Measurements from ENCODE around the gene SAPCD2. TPM values are rescaled to one million over a fixed set of nuclear protein-coding genes. Genes with fewer than 3 reads are reported as not detected.

SAPCD2 gene
- total RNA-seq, 1 experiment from 2014 or later: 28.5 TPM

DNA sequence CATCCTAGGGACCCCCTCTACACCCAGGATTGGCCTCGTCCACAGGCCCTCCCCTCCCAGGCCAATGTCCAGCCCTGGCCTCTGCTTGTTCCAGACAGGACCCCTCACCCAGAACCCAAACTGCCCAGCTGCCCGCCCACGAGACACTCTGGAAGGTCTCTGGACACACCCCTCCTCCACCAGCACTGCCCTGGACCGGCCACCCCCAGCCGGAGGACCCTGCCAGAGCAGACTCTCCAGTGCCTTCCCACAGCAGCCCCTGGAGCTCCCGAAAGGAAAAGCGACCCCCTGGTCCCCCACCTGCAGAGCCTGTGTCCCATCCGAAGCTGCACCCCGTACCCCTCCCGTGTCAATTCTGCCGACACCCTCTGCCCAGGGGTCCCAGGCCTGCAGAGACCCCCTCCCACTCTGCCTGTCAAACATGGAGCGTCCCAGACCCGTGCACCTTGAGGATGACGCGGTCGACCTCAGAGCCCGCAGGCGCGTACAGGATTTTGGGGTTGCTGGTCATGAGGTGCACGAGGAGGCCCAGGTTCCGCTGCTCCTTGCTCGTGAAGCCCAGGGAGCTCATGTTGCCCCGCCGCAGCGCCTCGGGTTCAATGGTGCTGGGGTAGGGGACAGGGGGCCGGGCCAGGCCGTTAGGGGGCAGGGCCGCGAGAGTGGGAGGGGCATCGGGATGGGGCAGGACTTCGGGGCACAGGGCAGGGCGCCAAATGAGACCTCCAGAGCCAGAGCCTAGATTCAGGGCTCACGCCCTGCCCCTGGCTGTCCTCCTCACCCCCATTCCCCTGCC lies 50.3 kb downstream of the SAPCD2 start:
- DNase-seq (ENCODE audit: low read depth): no peak

DNA sequence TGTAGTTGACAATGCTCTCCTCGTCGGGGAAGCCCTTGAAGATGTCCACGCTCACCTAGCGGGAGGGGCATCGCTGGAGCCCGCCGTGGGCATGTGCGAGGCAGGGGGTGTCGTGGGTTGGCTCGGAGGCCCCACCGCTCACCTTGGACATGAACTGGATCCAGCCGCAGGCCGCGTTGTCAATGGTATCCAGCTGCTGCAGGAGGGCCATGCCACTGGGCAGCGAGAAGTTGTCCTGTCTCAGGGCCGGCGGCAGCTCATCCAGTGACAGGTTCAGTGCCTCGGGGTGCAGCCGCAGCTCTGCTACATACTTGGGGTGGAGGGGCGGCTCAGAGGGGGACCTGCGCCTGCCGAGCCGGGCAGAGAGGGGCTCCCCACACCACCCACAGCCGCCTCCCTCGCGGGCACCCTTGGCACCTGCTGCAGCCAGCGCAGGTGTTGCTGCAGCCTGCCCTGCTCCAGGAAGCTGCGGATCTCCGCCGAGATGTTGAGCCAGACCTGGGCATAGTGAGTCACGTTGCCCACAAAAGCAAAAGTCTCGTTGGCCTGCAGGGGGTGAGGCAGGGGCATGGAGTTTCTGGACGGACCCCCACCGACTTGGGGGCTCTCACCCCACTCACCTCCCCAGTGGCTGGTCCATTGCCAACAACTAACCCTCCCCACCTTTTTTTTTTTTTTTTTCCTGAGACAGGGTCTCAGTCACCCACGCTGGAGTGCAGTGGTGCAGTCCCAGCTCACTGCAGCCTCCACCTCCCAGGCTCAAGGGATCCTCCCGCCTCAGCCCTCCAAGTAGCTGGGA lies 51.4 kb downstream of the SAPCD2 start:
- DNase-seq (ENCODE audit: low read depth): no peak

DNA sequence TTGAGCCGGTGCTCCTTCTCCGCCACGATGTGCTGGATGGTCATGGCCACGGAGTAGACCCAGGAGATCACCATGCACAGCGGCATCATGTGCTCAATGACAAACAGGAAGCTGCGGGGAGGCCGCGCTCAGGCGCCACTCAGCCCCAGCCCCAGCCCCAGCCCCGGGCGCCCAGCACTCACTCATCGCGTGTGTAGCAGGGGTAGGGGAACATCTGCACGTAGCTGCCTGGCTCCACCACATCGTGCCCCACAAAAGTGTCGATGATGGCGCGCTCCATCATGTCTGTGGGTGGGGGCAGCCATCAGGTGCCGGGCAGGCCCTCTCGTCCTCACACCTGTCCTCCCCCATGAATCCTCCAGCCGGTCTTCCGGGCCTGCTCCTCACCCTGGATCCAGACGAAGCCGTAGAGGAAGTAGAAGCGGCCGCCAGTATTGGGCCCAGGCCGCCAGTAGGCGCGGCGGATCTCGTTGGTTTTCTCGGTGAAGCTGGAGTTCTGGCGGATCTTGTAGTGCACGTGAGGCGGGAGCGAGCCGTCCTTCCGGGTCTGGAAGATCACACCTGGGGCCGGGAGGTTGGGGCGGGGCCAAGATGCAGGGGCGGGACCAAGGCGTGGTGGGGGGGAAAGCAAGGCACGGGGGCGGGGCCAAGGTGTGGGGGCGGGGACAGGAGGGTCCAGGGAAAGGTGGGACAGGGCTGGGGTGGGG lies 52.4 kb downstream of the SAPCD2 start:
- no peak for DNase-seq (ENCODE audit: low read depth)

- no peak for DNase-seq (ENCODE audit: low read depth)
Observed at GRCh38 chr9:137017071-137017470, 53.3 kb downstream of the SAPCD2 start.

DNA sequence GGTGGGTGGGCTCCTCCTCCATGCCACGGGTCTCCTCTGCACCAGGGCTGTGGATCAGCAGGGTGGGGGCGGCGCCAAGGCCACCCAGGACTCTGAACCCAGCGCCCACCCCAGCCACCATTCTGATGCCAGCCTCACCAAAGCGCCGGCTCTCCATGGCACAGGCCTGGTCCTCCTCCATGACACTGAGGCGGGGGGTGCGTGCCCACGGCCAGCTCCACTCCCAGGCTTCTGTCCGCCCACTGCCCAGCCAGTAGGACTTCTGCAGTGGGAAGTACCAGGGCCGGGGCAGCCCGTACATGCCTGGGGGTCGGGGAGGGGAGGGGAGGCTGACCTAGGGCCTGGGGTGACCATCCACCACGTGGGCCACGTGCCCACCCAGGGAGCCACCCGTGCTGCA lies 53.9 kb downstream of the SAPCD2 start:
- DNase-seq (ENCODE audit: low read depth): no peak

DNA sequence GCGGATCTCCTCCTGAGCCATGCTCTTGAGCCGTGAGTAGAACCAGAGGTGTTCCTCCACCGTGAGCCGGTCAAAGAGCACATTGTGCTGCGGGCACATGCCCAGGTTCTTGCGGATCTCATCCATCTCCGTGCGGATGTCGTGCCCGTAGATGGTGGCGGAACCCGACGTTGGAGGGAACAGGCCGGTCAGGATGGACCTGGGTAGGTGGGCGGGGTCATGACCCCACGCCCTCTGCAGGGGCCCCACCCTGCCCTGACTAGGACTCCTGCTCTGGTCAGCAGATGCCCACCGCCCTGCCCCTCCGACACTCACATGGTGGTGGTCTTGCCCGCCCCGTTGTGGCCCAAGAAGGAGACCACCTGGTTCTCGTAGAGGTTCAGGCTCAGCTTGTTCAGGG lies 54.4 kb downstream of the SAPCD2 start:
- no peak for DNase-seq (ENCODE audit: low read depth)

DNA sequence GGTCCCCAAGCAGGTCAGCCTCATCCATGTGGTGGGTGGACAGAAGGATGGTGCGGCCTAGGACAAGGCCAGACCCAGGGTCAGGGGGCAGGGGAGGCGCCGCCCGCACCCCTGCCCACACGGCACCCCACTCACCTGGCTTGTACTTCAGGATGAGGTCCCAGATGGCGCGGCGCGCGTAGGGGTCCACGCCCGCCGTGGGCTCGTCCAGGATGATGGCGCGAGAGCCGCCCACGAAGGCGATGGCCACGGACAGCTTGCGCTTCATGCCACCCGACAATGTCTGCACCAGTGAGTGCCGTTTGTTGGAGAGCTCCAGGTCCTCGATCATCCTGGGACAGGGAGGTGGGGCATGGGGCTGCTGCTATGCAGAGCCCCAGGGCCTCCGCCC lies 54.8 kb downstream of the SAPCD2 start:
- DNase-seq (ENCODE audit: low read depth): no peak

DNA sequence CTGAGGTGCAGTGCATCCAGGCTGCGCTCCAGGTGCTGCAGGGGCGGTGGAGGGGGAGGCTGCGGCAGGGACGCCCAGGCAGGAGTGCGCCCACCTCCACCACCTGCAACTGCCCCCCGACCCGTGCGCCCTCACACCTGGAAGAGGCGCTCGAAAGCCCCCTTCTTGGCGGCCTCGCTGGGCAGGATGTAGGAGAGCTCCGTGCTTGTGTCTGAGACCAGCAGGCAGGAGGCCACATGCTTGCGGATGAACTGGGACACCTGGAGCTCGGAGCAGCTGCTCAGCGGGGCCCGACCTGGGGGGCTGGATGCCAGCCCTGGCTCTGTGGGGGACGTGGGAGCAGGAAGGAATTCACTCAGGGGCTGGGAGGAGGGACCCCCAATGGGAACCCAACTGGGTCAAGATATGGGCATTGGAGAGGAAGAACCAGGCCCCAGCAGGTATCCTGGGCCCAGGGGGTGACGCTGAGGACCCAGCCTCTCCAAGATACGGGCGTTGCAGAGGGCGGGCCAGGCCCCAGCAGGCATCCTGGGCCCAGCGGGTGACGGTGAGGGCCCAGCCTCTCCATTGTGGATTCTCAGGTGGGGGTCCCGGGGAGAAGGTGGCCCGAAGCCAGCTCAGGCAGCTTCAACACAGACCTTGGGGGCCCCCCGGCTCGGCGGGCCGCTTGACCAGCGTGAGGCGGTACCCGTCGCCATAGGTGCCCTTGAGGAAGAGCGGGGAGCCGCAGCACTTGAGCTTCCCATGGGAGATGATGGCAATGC lies 55.4 kb downstream of the SAPCD2 start:
- no peak for DNase-seq (ENCODE audit: low read depth)

- DNase-seq (ENCODE audit: low read depth): no peak
Observed at GRCh38 chr9:137014166-137014565, 56.2 kb downstream of the SAPCD2 start.

- DNase-seq (ENCODE audit: low read depth): no peak
Observed at GRCh38 chr9:137013571-137013940, 56.8 kb downstream of the SAPCD2 start.

DNA sequence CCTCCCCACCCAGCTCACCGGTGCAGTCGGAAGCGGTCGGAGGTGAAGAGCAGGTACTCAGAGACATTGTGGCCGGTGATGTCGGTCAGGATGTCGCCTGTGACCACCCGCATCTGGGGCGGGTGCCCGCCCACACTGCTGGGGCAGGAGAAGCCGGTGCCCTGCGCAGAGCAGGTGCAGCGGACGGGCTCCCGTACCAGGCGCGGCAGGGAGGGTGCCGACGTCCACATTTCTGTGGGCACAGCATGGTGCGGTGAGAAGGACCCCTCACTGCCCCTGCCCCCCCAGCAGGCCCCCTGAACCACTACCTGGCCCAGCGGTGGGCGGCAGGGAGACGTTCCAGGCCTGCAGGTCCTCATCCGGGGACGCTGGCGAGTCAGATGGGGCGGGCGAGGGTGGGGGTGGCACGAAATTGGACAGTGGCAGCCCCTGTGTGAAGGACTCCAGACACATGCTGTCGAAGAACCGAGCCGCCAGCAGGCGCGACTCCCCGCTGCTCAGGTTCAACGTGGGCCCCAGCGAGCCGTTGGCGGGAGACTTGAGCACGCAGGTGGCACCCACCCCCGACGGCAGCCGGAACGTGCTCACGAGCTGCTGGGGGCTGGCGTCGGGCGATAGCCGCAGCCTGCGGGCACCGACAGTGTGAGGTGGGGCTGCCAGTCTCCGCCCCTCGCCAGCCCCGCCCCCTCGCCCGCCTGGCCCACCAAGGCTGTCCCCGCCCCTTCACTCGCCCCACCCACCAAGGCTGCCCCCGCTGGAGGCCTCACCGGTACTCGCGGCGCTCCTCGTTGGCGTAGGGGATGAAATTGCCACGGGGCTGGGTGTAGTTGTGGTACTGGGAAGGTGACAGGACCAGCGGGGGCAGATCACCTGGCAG lies 57.4 kb downstream of the SAPCD2 start:
- no peak for DNase-seq (ENCODE audit: low read depth)

Other genes starting within 250 kb of the SAPCD2 start
- 0.15 and 1.1 TPM in 2 replicates for gene AJM1, start 228.1 kb downstream of the SAPCD2 start, total RNA-seq (2014; rRNA removed; shearing (Covaris generic))
- 81.2 and 95.3 TPM in 2 replicates for gene PHPT1, start 221.1 kb downstream of the SAPCD2 start, total RNA-seq (2014; rRNA removed; shearing (Covaris generic))
- gene MAMDC4, start 218.2 kb downstream of the SAPCD2 start, total RNA-seq (2014; rRNA removed; shearing (Covaris generic)): 0.44 TPM in 1 of 2 replicates, not detected in the other
- gene EDF1, start 204.2 kb downstream of the SAPCD2 start, total RNA-seq (2014; rRNA removed; shearing (Covaris generic)): 567 and 587 TPM in 2 replicates
- gene TRAF2, start 184.0 kb downstream of the SAPCD2 start, total RNA-seq (2014; rRNA removed; shearing (Covaris generic)): 13.6 and 26.8 TPM in 2 replicates
- gene FBXW5, start 125.8 kb downstream of the SAPCD2 start, total RNA-seq (2014; rRNA removed; shearing (Covaris generic)): 78.4 and 117 TPM in 2 replicates
- gene C8G, start 125.3 kb downstream of the SAPCD2 start, total RNA-seq (2014; rRNA removed; shearing (Covaris generic)): 0.89 TPM in 1 of 2 replicates, not detected in the other
- gene LCN12, start 118.3 kb downstream of the SAPCD2 start, total RNA-seq (2014; rRNA removed; shearing (Covaris generic)): 1.2 TPM in 1 of 2 replicates, not detected in the other
- not detected in 2 replicates for gene PTGDS, start 93.1 kb downstream of the SAPCD2 start, total RNA-seq (2014; rRNA removed; shearing (Covaris generic))
- gene LCNL1, start 87.6 kb downstream of the SAPCD2 start, total RNA-seq (2014; rRNA removed; shearing (Covaris generic)): not detected in 2 replicates
- gene PAXX, start 78.1 kb downstream of the SAPCD2 start, total RNA-seq (2014; rRNA removed; shearing (Covaris generic)): 53.1 and 59.0 TPM in 2 replicates
- gene CLIC3, start 74.0 kb downstream of the SAPCD2 start, total RNA-seq (2014; rRNA removed; shearing (Covaris generic)): 11.0 and 18.9 TPM in 2 replicates
- 9.2 and 10.2 TPM in 2 replicates for gene ABCA2, start 42.3 kb downstream of the SAPCD2 start, total RNA-seq (2014; rRNA removed; shearing (Covaris generic))
- gene FUT7, start 38.5 kb downstream of the SAPCD2 start, total RNA-seq (2014; rRNA removed; shearing (Covaris generic)): not detected in 2 replicates
- 8.2 and 10.7 TPM in 2 replicates for gene NPDC1, start 24.4 kb downstream of the SAPCD2 start, total RNA-seq (2014; rRNA removed; shearing (Covaris generic))
- gene ENTPD2, start 16.5 kb downstream of the SAPCD2 start, total RNA-seq (2014; rRNA removed; shearing (Covaris generic)): not detected in 2 replicates
- 6.7 and 12.9 TPM in 2 replicates for gene UAP1L1, start 7.0 kb upstream of the SAPCD2 start, total RNA-seq (2014; rRNA removed; shearing (Covaris generic))
- gene MAN1B1, start 16.4 kb upstream of the SAPCD2 start, total RNA-seq (2014; rRNA removed; shearing (Covaris generic)): 86.8 and 145 TPM in 2 replicates
- 26.8 and 30.0 TPM in 2 replicates for gene DPP7, start 44.2 kb upstream of the SAPCD2 start, total RNA-seq (2014; rRNA removed; shearing (Covaris generic))
- not detected in 2 replicates for gene GRIN1, start 68.6 kb upstream of the SAPCD2 start, total RNA-seq (2014; rRNA removed; shearing (Covaris generic))
- gene LRRC26, start 99.5 kb upstream of the SAPCD2 start, total RNA-seq (2014; rRNA removed; shearing (Covaris generic)): not detected in 2 replicates
- gene TMEM210, start 101.5 kb upstream of the SAPCD2 start, total RNA-seq (2014; rRNA removed; shearing (Covaris generic)): not detected in 2 replicates
- 8.6 and 17.6 TPM in 2 replicates for gene ANAPC2, start 118.0 kb upstream of the SAPCD2 start, total RNA-seq (2014; rRNA removed; shearing (Covaris generic))
- gene SSNA1, start 118.1 kb upstream of the SAPCD2 start, total RNA-seq (2014; rRNA removed; shearing (Covaris generic)): 99.7 and 110 TPM in 2 replicates
- gene TPRN, start 130.2 kb upstream of the SAPCD2 start, total RNA-seq (2014; rRNA removed; shearing (Covaris generic)): 4.5 and 8.5 TPM in 2 replicates
- 68.2 and 68.9 TPM in 2 replicates for gene TMEM203, start 135.1 kb upstream of the SAPCD2 start, total RNA-seq (2014; rRNA removed; shearing (Covaris generic))
- 14.9 and 17.6 TPM in 2 replicates for gene NDOR1, start 135.1 kb upstream of the SAPCD2 start, total RNA-seq (2014; rRNA removed; shearing (Covaris generic))
- 0.39 TPM in 1 of 2 replicates, not detected in the other for gene RNF208, start 151.7 kb upstream of the SAPCD2 start, total RNA-seq (2014; rRNA removed; shearing (Covaris generic))
- 0.44 and 1.0 TPM in 2 replicates for gene CYSRT1, start 154.6 kb upstream of the SAPCD2 start, total RNA-seq (2014; rRNA removed; shearing (Covaris generic))
- gene RNF224, start 156.9 kb upstream of the SAPCD2 start, total RNA-seq (2014; rRNA removed; shearing (Covaris generic)): not detected in 2 replicates
- gene SLC34A3, start 160.3 kb upstream of the SAPCD2 start, total RNA-seq (2014; rRNA removed; shearing (Covaris generic)): 0.10 TPM in 1 of 2 replicates, not detected in the other
- 273 and 381 TPM in 2 replicates for gene TUBB4B, start 170.7 kb upstream of the SAPCD2 start, total RNA-seq (2014; rRNA removed; shearing (Covaris generic))
- not detected in 2 replicates for gene STPG3, start 180.7 kb upstream of the SAPCD2 start, total RNA-seq (2014; rRNA removed; shearing (Covaris generic))
- gene NELFB, start 184.8 kb upstream of the SAPCD2 start, total RNA-seq (2014; rRNA removed; shearing (Covaris generic)): 41.8 and 73.9 TPM in 2 replicates
- 1.7 TPM in 2 replicates for gene TOR4A, start 207.2 kb upstream of the SAPCD2 start, total RNA-seq (2014; rRNA removed; shearing (Covaris generic))
- not detected in 2 replicates for gene NRARP, start 231.7 kb upstream of the SAPCD2 start, total RNA-seq (2014; rRNA removed; shearing (Covaris generic))